ENCODE measurements around the gene PIGC. TPM values are rescaled to one million over a fixed set of nuclear protein-coding genes. Genes with fewer than 3 reads are reported as not detected.
"Not testable (repeated sequence)": the region's sequence is repeated elsewhere in the genome, so short reads cannot be mapped to it uniquely, and the experiment has no call there.

The PIGC gene
- total RNA-seq, 1 donor, result 25.2 TPM

GRCh38 chr1:172442843-172443565, 865 bp downstream of the PIGC start:
- H3K4me3 ChIP-seq (ENCODE audit: low read depth, low read length), result peak overlapping the region; percentile 90
- TF ChIP-seq CTCF (IDR thresholded peaks at IDR 0.05; ENCODE audit: insufficient read depth, low read length), result no peak
- DNase-seq (ENCODE audit: low read depth), result no peak

- TF ChIP-seq CTCF (IDR thresholded peaks at IDR 0.05; ENCODE audit: insufficient read depth, low read length), result no peak
- no peak for DNase-seq (ENCODE audit: low read depth)
- no peak overlapping the region for H3K4me3 ChIP-seq (ENCODE audit: low read depth, low read length)
Observed at GRCh38 chr1:172442404-172442803, 1.5 kb downstream of the PIGC start.

GRCh38 chr1:172437183-172437582, 6.7 kb downstream of the PIGC start:
- not testable (repeated sequence) for DNase-seq (ENCODE audit: low read depth); H3K4me3 ChIP-seq (ENCODE audit: low read depth, low read length)

- TF ChIP-seq CTCF (IDR thresholded peaks at IDR 0.05; ENCODE audit: insufficient read depth, low read length), result no peak
- H3K4me3 ChIP-seq (ENCODE audit: low read depth, low read length), result no peak overlapping the region
- DNase-seq (ENCODE audit: low read depth), result no peak
Observed at GRCh38 chr1:172431721-172432192, 12.1 kb downstream of the PIGC start.

- DNase-seq (ENCODE audit: low read depth), result no peak
- TF ChIP-seq CTCF (IDR thresholded peaks at IDR 0.05; ENCODE audit: insufficient read depth, low read length), result no peak
- H3K4me3 ChIP-seq (ENCODE audit: low read depth, low read length), result no peak overlapping the region
Observed at GRCh38 chr1:172431204-172431603, 12.7 kb downstream of the PIGC start.

- H3K4me3 ChIP-seq (ENCODE audit: low read depth, low read length), result no peak overlapping the region
- no peak for TF ChIP-seq CTCF (IDR thresholded peaks at IDR 0.05; ENCODE audit: insufficient read depth, low read length)
- DNase-seq (ENCODE audit: low read depth), result no peak
Observed at GRCh38 chr1:172430128-172430454, 13.8 kb downstream of the PIGC start.

GRCh38 chr1:172429331-172430127, 14.3 kb downstream of the PIGC start:
- peak; percentile 70 for TF ChIP-seq CTCF (IDR thresholded peaks at IDR 0.05; ENCODE audit: insufficient read depth, low read length)
- DNase-seq (ENCODE audit: low read depth), result peak; percentile 87

More at GRCh38 chr1:172429331-172430127, 14.3 kb downstream of the PIGC start:
- no peak overlapping the region for H3K4me3 ChIP-seq (ENCODE audit: low read depth, low read length)

Measured in fibroblast of the aortic adventitia (primary cell).